GM21825 (cell line): ENCODE data around the gene SPAG4.

Experiments
- ATAC-seq: cut with Tn5 transposase; IDR thresholded peaks from one replicate; pipeline ENCODE4 v1.9.1; 2021; ENCODE audit warnings: mild to moderate bottlenecking, moderate library complexity; ENCODE audit not compliant: unreplicated experiment

Gene SPAG4

DNA sequence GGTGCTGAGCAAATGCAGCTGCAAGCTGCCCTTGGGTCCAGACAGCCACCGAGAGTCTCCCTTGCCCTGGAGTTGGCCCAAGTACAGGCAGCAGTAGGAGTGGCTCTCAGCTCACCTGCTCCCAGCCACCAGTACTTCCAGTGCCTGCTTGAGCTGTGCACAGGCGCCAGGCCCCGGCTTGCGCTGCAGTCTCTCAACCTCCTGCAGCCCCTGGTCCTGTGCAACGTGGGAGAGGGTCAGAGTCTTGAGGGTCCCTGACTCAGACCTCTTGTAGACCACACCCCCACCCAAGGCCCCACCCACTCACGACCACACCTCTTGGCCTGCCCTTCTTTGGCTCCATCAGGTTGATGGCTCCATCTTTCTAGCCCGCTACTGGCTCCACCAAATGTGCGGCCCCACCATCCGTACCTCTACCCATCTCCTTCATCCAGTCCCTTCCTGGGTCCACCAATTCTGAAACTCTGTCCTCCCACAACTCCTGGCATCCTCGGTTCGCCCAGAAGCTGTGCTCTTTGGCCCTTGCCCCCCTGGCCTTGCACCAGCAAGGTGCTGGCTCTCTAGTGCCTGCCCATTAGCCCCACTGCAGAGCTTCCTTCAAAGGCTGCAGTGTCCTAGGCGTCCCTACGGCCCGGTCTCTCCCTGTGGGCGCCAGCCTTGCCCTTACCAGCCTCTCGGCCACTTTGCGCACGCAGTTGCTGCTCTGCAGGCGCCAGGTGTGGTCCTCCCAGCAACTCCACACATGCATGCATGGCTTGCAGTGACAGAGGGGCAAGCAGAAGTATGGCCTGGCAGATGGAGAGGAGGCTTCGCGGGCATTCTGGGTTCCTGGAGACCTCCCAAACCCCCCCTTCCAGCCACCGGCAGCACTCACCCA, 16.5 kb upstream of the SPAG4 start:
- no peak for ATAC-seq

GRCh38 chr20:35599776-35600120, 15.9 kb upstream of the SPAG4 start:
- ATAC-seq = no peak

GRCh38 chr20:35600176-35600992, 15.2 kb upstream of the SPAG4 start:
- no peak for ATAC-seq

DNA sequence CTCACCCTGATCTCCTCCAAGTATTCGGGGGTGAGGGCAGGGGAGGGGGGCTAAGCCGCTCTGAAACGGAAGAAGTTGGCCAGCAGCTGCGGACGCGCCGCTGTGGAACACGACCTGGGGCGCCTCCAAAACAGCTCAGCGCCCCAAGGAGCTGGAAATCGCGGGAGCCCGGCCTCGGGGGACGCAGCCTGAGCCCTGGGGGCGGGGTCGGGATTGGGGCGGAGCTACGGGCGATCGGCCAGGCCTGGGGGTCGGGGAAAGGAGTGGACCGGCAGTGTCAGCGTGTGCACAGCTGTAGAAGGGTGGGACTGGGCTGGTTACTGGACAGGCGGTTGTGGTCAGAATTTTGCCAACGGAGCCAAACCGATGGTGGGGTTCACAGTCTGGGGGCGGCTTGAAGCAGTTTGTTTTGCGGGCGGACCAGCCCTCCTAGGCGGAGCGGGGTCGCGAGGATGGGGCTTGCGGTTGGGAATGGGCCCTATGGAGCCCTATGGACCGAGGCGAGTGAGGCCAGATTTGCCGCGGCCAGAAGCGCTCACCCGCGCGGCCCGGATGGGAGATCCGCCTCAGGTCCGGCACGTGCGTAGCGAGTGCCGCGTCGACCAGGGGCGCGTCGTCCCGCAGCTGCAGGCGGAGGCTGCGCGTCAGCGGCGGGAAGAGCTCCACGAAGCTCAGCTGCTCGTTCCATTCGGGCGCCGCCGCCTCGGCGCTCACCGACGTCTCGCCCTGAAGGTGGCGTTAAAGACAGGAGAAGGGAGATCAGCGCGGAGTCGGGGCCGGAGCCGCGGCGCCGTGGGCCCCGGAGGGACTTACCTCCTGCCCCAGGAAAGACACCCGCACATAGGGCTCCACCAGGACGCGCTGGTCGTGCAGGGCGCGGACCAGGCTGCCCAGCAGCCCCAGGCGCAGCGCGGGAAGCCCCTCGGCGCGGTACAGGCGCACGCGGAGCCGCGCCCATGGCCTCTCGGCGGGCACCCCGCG, 14.3 kb upstream of the SPAG4 start:
- peak; percentile 62 for ATAC-seq

DNA sequence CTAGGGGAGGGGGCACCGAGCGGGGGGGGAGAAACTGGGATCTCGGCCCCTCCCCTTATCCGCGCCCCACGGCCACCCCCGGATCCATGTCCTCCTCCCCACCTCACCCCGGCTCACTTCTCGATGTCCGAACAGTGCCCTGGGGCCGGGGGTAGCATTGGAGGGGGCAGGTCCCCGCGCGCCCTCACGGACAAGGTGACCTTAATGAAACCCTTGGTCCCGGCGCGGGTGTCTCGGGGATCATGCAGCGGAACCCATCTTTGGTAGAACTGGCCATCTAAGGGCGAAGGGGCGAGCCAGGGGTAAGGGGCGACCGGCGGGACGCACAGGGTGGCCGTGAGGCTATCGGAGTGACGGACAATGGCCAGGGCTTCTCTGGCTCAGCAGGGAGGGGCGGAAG, 13.6 kb upstream of the SPAG4 start:
- ATAC-seq = no peak

- no peak for ATAC-seq
Observed at GRCh38 chr20:35602851-35603495, 12.7 kb upstream of the SPAG4 start.

DNA sequence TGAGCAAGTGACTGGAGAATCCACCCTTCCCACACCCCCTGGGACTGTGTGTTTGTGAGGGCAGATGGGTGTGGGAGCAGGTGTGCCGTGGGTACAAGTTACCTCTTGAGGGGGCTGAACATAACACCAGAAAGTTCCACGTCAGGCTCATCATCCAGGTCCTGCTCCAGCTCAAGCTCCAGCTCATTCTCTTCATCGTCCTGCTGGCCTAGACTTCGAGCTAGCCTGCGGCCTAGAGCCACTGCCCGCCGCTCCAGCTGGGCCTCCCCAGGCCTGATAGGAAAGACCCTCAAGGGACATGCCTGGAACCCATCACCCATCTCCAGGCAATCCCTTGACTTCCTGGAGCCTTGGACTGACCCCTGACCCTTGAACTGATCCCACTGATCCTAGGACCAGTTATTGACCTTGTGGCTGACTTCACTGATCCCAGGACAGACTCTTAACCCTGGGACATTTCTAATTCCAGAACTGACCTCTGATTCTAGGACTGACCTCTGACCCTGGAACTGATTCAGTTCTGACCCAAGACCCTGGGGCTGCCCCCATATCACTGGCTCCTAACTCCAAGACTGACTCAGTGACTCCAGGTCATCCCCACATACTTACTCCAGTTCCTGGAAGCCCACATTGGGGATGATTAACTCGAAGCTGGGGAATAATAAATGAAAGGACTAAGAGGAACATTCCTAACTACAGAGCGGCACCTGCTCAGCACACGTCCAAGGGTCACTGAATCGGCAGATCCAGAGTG, 11.8 kb upstream of the SPAG4 start:
- ATAC-seq = no peak

- ATAC-seq = no peak
Observed at GRCh38 chr20:35604449-35604747, 11.2 kb upstream of the SPAG4 start.

DNA sequence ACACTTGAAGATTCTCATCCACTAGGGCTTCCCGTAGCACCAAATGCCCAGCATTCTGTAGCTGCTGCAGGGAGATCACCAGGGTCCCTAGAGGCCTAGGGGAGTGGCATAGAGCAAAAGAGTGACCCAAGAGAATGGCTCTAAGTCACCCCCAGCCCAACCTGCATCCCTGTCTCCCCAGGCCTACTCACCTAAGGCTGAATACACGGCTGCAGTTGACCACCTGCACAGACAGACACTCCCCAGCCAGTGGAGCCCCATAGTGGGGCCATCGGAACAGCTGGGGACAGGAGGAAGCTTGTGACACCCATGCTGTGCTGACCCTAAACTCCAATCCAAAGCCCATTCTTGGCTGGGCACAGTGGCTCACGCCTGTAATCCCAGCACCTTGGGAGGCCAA, 9.5 kb upstream of the SPAG4 start:
- ATAC-seq = no peak

GRCh38 chr20:35607003-35607735, 8.5 kb upstream of the SPAG4 start:
- no peak for ATAC-seq

DNA sequence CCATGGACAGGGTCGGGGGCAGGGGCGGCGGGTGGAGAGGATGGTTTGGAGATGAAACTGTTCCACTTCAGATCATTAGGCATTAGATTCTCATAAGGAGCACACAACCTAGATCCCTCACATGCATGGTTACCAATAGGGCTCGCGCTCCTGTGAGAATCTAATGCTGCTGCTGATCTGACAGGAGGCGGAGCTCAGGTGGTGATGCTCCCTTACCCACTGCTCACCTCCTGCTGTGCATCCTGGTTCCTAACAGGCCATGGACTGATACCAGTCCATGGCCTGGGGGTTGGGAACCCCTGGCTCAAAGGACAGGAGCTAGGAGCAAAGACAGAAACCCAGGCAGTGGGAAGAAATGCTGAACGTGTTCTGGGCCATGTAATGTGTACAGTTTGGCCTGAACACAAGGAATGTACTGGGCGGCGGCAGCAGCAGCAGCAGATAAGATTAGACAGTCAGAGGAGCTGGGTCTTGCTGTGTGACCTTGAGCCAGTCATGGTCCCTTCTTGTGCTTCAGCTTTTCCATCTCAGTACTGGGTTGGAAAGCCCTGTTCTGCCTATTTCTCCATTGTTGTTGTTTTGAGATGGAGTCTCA, 4.7 kb upstream of the SPAG4 start:
- no peak for ATAC-seq

GRCh38 chr20:35611482-35611881, 4.1 kb upstream of the SPAG4 start:
- peak; percentile 32 for ATAC-seq

- no peak for ATAC-seq
Observed at GRCh38 chr20:35616465-35617396, 1.1 kb downstream of the SPAG4 start.

DNA sequence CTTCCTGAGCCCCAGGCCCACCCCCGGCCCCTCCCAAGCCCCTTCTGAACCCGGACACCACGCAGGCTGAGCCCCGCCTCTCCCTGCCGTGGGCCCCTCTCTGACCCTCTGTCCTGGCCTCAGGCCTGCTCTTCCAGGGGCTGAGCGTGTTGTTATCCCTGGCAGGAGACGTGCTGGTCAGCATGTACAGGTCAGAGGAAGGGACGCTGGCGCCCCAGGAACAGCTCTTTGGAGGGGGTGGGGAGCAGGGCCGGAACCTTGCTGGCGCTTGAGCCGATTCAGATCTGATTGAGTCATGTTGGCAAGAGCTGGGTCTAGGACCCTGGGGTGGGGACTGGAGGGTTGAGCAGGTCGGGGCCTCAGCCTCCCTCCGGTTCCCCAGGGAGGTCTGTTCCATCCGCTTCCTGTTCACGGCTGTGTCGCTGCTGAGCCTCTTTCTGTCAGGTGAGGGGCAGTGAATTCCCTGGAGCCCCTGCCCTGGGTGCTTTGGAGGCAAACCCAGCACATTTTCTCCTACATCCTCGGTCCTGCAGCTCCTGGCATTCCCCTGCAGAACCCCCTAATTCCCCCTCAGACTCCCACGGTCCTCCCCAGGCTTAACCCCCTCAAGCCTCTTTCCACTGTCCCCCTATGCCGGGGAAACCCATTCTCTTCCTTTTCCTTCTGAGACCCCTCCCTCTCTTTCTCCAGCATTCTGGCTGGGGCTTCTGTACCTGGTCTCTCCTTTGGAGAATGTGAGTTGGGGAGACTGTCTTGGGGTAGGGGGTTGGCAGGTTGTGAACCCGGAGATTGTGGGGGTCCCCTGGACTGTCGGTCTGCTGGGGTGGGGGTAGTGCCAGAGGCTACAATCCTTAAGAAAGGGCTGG, 2.0 kb downstream of the SPAG4 start:
- ATAC-seq = peak; percentile 19

GRCh38 chr20:35618263-35619131, 2.9 kb downstream of the SPAG4 start:
- ATAC-seq = no peak
